ENCODE data around the gene CSK.
A peak's percentile ranks its signal among the peaks of the same experiment; 100 is the strongest.

Gene CSK

DNA sequence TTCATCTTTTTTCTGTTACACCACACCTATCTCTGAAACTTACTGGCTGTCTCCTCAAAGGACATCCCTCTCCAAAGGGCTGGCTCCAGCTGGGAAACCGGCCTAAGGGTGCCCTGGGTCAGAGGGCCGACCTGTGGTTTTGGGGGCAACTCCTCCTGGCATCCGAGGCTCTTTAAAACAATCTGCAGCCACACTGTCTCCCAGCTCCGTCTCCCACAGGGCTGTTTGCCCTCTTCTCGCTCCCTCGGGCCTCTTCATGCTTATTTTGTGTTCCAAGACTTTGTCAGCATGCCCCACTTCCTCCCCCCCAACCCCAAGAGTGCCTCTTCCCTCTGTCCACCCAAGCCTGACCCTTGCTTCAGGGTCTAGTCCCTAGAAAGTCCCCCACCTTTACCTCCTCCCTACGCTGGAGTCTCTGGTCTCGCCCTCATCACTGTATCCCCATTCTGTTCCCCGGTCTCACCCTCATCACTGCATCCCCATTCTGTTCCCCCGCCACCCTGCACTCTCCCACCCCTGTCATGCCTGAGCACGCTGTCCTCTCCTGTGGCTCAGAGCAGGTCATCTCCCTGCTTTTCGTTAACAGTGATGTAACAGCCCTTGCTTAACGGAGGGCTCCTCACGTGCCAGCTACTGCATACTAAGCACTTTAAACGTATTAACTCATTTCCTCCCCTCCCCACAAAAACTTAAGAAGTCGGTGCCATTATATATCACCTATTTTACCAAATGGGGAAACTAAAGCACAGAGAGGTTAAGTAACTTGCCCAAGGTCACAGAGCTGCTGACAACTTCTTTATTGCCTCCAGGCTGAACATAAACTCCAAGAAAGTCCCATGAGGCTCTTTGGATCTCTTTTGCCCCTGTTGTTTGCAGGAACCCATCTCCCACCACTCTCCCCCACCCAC lies 1.1 kb upstream of the CSK start:
- no CpG with 5 or more reads among the region's 16 CpGs for WGBS, 2 donors (ENCODE audit: extremely low coverage in 2 of 2, insufficient read length in 2 of 2, insufficient replicate concordance in 1 of 2)
- Histone ChIP-seq H2AK5ac (ENCODE audit: low read depth, low read length) (peak overlapping the region; percentile 22), H3K4me3 (ENCODE audit: low read length in 2 of 2) (peak overlapping the region in 1 of 2 donors; percentile 70), H3K18ac (ENCODE audit: low read length) (no peak overlapping the region), H4K91ac (ENCODE audit: low read depth, low read length, poor library complexity) (no peak overlapping the region), H2BK5ac (ENCODE audit: low read length) (no peak overlapping the region), H3K9me3 (replicated peaks in 1 of 2; ENCODE audit: control insufficient read depth in 2 of 2, insufficient read depth in 1 of 2, low read depth in 1 of 2, low read length in 2 of 2) (no peaks in the 10 kb centered on the region), H2AFZ (ENCODE audit: low read length) (peak overlapping the region; percentile 96), H2BK120ac (ENCODE audit: low read depth, low read length) (no peak overlapping the region), H3K27me3 (ENCODE audit: control insufficient read depth in 3 of 3, insufficient read depth in 3 of 3, low read depth in 1 of 3, low read length in 3 of 3) (peaks cover 0 to 14% (median 0%) of the 10 kb centered on the region in 3 experiments), H2BK15ac (ENCODE audit: low read length) (no peak overlapping the region), H2BK12ac (ENCODE audit: low read length) (peak overlapping the region; percentile 36), H3K79me1 (ENCODE audit: low read depth, low read length) (peaks cover 14% of the 10 kb centered on the region), H3K4me2 (ENCODE audit: insufficient read depth, low read length, poor library complexity, severe bottlenecking) (peak overlapping the region; percentile 87), H3K23ac (ENCODE audit: low read depth, low read length, poor library complexity) (no peak overlapping the region), H3K27ac (replicated peaks; ENCODE audit: low read length) (no peak overlapping the region), H3K4me1 (ENCODE audit: control insufficient read depth in 2 of 2, insufficient read depth in 1 of 2, low read depth in 1 of 2, low read length in 2 of 2) (peaks cover 23 to 37% of the 10 kb centered on the region in 2 donors), H3K9ac (ENCODE audit: low read depth, low read length, poor library complexity) (peak overlapping the region; percentile 79), H3K4ac (ENCODE audit: low read length) (no peak overlapping the region), H4K8ac (ENCODE audit: low read depth, low read length) (no peak overlapping the region), H3K14ac (ENCODE audit: low read length) (peak overlapping the region; percentile 86), H3K36me3 (replicated peaks in 1 of 2; ENCODE audit: control insufficient read depth in 2 of 2, insufficient read depth in 2 of 2, low read length in 2 of 2) (peaks cover 3 to 15% of the 10 kb centered on the region in 2 donors)
- DNase-seq (ENCODE audit: low spot score): no peak

DNA sequence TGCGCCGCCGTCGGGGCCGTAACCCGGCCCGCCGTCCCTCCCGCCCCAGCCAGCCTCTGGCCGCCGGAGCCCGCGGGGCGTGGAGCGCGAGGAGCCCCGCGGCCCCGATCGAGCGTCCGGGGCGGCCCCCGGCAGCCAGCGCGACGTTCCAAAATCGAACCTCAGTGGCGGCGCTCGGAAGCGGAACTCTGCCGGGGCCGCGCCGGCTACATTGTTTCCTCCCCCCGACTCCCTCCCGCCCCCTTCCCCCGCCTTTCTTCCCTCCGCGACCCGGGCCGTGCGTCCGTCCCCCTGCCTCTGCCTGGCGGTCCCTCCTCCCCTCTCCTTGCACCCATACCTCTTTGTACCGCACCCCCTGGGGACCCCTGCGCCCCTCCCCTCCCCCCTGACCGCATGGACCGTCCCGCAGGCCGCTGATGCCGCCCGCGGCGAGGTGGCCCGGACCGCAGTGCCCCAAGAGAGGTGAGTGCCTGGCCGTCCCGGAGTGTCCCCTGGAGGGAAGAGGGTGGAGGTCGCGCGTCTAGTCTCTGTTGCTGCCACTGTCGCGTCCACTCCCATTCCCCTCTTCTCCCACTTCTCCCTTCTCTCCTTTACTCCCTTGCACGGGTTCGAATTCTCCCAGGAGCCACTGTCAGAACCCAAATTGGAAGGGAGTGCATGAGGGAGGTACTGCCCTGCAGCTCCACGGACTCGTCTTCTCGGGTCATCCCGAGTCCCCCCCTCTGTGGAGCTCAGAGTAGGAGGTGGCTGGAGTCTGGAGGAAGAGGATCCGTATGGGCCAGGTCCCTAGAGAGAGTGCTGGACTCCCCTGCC lies 585 bp downstream of the CSK start:
- peak overlapping the region; percentile 91 for H3K9ac ChIP-seq (ENCODE audit: low read depth, low read length, poor library complexity)
- H3K9me3 ChIP-seq (replicated peaks in 1 of 2; ENCODE audit: control insufficient read depth in 2 of 2, insufficient read depth in 1 of 2, low read depth in 1 of 2, low read length in 2 of 2): no peaks in the 10 kb centered on the region
- DNase-seq (ENCODE audit: low spot score): no peak
- H2BK12ac ChIP-seq (ENCODE audit: low read length): no peak overlapping the region
- no CpG with 5 or more reads among the region's 72 CpGs for WGBS, 2 donors (ENCODE audit: extremely low coverage in 2 of 2, insufficient read length in 2 of 2, insufficient replicate concordance in 1 of 2)
- H3K36me3 ChIP-seq (replicated peaks in 1 of 2; ENCODE audit: control insufficient read depth in 2 of 2, insufficient read depth in 2 of 2, low read length in 2 of 2): peaks cover 3 to 21% of the 10 kb centered on the region in 2 donors
- peak overlapping the region; percentile 70 to 92 for H3K4me3 ChIP-seq (ENCODE audit: low read length in 2 of 2)
- peak overlapping the region; percentile 86 for H3K18ac ChIP-seq (ENCODE audit: low read length)
- peaks cover 18 to 27% of the 10 kb centered on the region in 2 donors for H3K4me1 ChIP-seq (ENCODE audit: control insufficient read depth in 2 of 2, insufficient read depth in 1 of 2, low read depth in 1 of 2, low read length in 2 of 2)
- no peak overlapping the region for H4K91ac ChIP-seq (ENCODE audit: low read depth, low read length, poor library complexity)
- peak overlapping the region; percentile 70 for H3K23ac ChIP-seq (ENCODE audit: low read depth, low read length, poor library complexity)
- no peak overlapping the region for H2BK5ac ChIP-seq (ENCODE audit: low read length)
- no peak overlapping the region for H2BK120ac ChIP-seq (ENCODE audit: low read depth, low read length)
- H3K27ac ChIP-seq (replicated peaks; ENCODE audit: low read length): peak overlapping the region; percentile 40
- H2AFZ ChIP-seq (ENCODE audit: low read length): peak overlapping the region; percentile 76
- no peak overlapping the region for H4K8ac ChIP-seq (ENCODE audit: low read depth, low read length)
- H3K14ac ChIP-seq (ENCODE audit: low read length): no peak overlapping the region
- peak overlapping the region; percentile 87 for H3K4me2 ChIP-seq (ENCODE audit: insufficient read depth, low read length, poor library complexity, severe bottlenecking)
- no peak overlapping the region for H2BK15ac ChIP-seq (ENCODE audit: low read length)
- H3K27me3 ChIP-seq (ENCODE audit: control insufficient read depth in 3 of 3, insufficient read depth in 3 of 3, low read depth in 1 of 3, low read length in 3 of 3): peaks cover 0 to 14% (median 0%) of the 10 kb centered on the region in 3 experiments
- H3K4ac ChIP-seq (ENCODE audit: low read length): no peak overlapping the region
- peak overlapping the region; percentile 36 for H2AK5ac ChIP-seq (ENCODE audit: low read depth, low read length)
- H3K79me1 ChIP-seq (ENCODE audit: low read depth, low read length): peaks cover 14% of the 10 kb centered on the region

DNA sequence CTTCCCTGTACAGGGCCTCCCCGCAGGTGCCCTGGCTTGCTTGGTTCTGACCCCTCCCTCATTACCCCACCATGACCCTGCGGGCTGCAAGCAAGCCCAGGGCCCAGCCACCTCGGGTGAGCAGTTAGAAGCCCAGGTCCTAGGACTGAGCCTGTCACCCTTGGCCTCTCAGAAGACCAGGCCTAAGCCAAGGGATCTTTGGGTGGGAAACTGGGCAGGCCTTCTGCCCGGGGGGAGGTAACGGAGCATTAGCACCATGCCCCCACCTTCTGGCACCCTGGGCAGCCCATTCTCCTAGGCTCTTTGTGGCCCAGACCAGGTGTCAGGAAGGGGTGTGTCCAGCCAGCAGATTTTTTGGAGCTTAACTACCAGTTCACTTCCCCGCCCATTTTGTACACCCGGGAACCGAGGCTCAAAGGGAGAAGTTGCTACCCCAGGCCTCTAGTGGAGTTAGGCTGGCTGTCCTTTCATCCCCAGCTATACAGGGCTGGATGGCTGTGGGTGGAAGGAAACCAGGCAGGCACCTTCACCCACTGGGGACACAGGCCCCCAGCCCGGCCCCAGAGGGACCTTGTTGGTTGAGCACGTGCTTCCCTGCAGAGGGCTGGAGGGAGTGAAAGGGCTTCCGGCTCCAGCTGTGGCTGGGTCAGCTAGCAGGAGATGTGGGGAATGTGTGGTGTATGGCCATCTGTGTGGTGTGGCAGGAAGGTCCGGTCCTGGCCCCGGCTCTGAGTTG lies 1.4 kb downstream of the CSK start:
- Histone ChIP-seq H3K9ac (ENCODE audit: low read depth, low read length, poor library complexity) (peak overlapping the region; percentile 91), H2BK12ac (ENCODE audit: low read length) (no peak overlapping the region), H2BK5ac (ENCODE audit: low read length) (no peak overlapping the region), H4K91ac (ENCODE audit: low read depth, low read length, poor library complexity) (no peak overlapping the region), H3K23ac (ENCODE audit: low read depth, low read length, poor library complexity) (peak overlapping the region; percentile 8), H3K4ac (ENCODE audit: low read length) (no peak overlapping the region), H3K4me2 (ENCODE audit: insufficient read depth, low read length, poor library complexity, severe bottlenecking) (peak overlapping the region; percentile 87), H3K27ac (replicated peaks; ENCODE audit: low read length) (no peak overlapping the region), H3K14ac (ENCODE audit: low read length) (peak overlapping the region; percentile 48), H2BK120ac (ENCODE audit: low read depth, low read length) (no peak overlapping the region), H3K36me3 (replicated peaks in 1 of 2; ENCODE audit: control insufficient read depth in 2 of 2, insufficient read depth in 2 of 2, low read length in 2 of 2) (peaks cover 3 to 25% of the 10 kb centered on the region in 2 donors), H3K18ac (ENCODE audit: low read length) (peak overlapping the region; percentile 83), H3K4me3 (ENCODE audit: low read length in 2 of 2) (peak overlapping the region; percentile 70 to 92), H3K79me1 (ENCODE audit: low read depth, low read length) (peaks cover 14% of the 10 kb centered on the region), H4K8ac (ENCODE audit: low read depth, low read length) (no peak overlapping the region), H3K9me3 (replicated peaks in 1 of 2; ENCODE audit: control insufficient read depth in 2 of 2, insufficient read depth in 1 of 2, low read depth in 1 of 2, low read length in 2 of 2) (no peaks in the 10 kb centered on the region), H2AFZ (ENCODE audit: low read length) (no peak overlapping the region), H2BK15ac (ENCODE audit: low read length) (no peak overlapping the region), H3K4me1 (ENCODE audit: control insufficient read depth in 2 of 2, insufficient read depth in 1 of 2, low read depth in 1 of 2, low read length in 2 of 2) (peaks cover 19 to 23% of the 10 kb centered on the region in 2 donors), H2AK5ac (ENCODE audit: low read depth, low read length) (peak overlapping the region; percentile 36), H3K27me3 (ENCODE audit: control insufficient read depth in 3 of 3, insufficient read depth in 3 of 3, low read depth in 1 of 3, low read length in 3 of 3) (peaks cover 0 to 14% (median 0%) of the 10 kb centered on the region in 3 experiments)
- WGBS, 2 donors (ENCODE audit: extremely low coverage in 2 of 2, insufficient read length in 2 of 2, insufficient replicate concordance in 1 of 2): no CpG with 5 or more reads among the region's 13 CpGs
- DNase-seq (ENCODE audit: low spot score): no peak
